ENCODE data around the gene FAM184A.
"Not testable (repeated sequence)": the region's sequence is repeated elsewhere in the genome, so short reads cannot be mapped to it uniquely, and the experiment has no call there.

FAM184A gene

GRCh38 chr6:119055069-119055468, 23.4 kb downstream of the FAM184A start:
- DNase-seq, result no peak

GRCh38 chr6:119052987-119053386, 25.5 kb downstream of the FAM184A start:
- DNase-seq, result no peak

- DNase-seq, result no peak
These were observed 26.1 kb downstream of the FAM184A start for GRCh38 chr6:119052292-119052889.

GRCh38 chr6:119044255-119044654, 34.2 kb downstream of the FAM184A start:
- DNase-seq, result no peak

- DNase-seq, result no peak
These were observed 34.7 kb downstream of the FAM184A start for GRCh38 chr6:119043783-119044182.

GRCh38 chr6:119043265-119043664, 35.2 kb downstream of the FAM184A start:
- no peak for DNase-seq

- DNase-seq, result no peak
These were observed 37.8 kb downstream of the FAM184A start for GRCh38 chr6:119040636-119041035.

- DNase-seq, result no peak
These were observed 38.2 kb downstream of the FAM184A start for GRCh38 chr6:119040229-119040628.

- no peak for DNase-seq
These were observed 40.4 kb downstream of the FAM184A start for GRCh38 chr6:119037941-119038623.

GRCh38 chr6:119037264-119037663, 41.2 kb downstream of the FAM184A start:
- no peak for DNase-seq

- DNase-seq, result no peak
These were observed 42.4 kb downstream of the FAM184A start for GRCh38 chr6:119036081-119036480.

GRCh38 chr6:119035459-119035858, 43.0 kb downstream of the FAM184A start:
- DNase-seq, result no peak

GRCh38 chr6:119034827-119035458, 43.5 kb downstream of the FAM184A start:
- DNase-seq, result no peak

GRCh38 chr6:119032428-119032827, 46.0 kb downstream of the FAM184A start:
- no peak for DNase-seq

GRCh38 chr6:119030759-119031158, 47.7 kb downstream of the FAM184A start:
- no peak for DNase-seq

- no peak for DNase-seq
These were observed 50.4 kb downstream of the FAM184A start for GRCh38 chr6:119028091-119028490.

- DNase-seq, result no peak
These were observed 51.0 kb downstream of the FAM184A start for GRCh38 chr6:119027465-119027864.

GRCh38 chr6:119026822-119027221, 51.6 kb downstream of the FAM184A start:
- DNase-seq, result no peak

GRCh38 chr6:119025793-119026192, 52.7 kb downstream of the FAM184A start:
- DNase-seq, result no peak

GRCh38 chr6:119024111-119024510, 54.4 kb downstream of the FAM184A start:
- DNase-seq, result no peak

GRCh38 chr6:119022796-119023195, 55.7 kb downstream of the FAM184A start:
- DNase-seq, result no peak

- DNase-seq, result no peak
These were observed 57.6 kb downstream of the FAM184A start for GRCh38 chr6:119020597-119021561.

GRCh38 chr6:119015165-119015564, 63.3 kb downstream of the FAM184A start:
- not testable (repeated sequence) for DNase-seq

All from suppressor macrophage treated with lipopolysaccharide for 1 hour (primary cell).